Fibroblast of pulmonary artery (primary cell): ENCODE data around the gene SNX30.

Source experiments
- DNase-seq: peaks from one replicate; pipeline ENCODE4 v3.0.0-alpha.2; 2010; ENCODE audit warnings: low read depth
- H3K4me3 ChIP-seq: replicated peaks from 2 replicates; pipeline ENCODE4 v1.5.1; 2011; ENCODE audit warnings: low read depth, mild to moderate bottlenecking, control low read depth, low read length, moderate library complexity
- CTCF ChIP-seq: IDR thresholded peaks from 2 replicates; pipeline ENCODE4 v1.5.1; 2011; ENCODE audit warnings: mild to moderate bottlenecking, control low read depth, low read length, inconsistent platforms; ENCODE audit errors: missing control alignments

Gene SNX30

GRCh38 chr9:112795921-112796320 is 45.4 kb downstream of the SNX30 start:
- TF ChIP-seq CTCF = no peak
- DNase-seq = no peak
- H3K4me3 ChIP-seq = no peak overlapping the region

- no peak overlapping the region for H3K4me3 ChIP-seq
- TF ChIP-seq CTCF = no peak
- DNase-seq = no peak
Measured at GRCh38 chr9:112796485-112796884, 45.9 kb downstream of the SNX30 start.

- no peak overlapping the region for H3K4me3 ChIP-seq
- no peak for DNase-seq
- TF ChIP-seq CTCF = no peak
Measured at GRCh38 chr9:112809351-112809848, 58.8 kb downstream of the SNX30 start.

DNA sequence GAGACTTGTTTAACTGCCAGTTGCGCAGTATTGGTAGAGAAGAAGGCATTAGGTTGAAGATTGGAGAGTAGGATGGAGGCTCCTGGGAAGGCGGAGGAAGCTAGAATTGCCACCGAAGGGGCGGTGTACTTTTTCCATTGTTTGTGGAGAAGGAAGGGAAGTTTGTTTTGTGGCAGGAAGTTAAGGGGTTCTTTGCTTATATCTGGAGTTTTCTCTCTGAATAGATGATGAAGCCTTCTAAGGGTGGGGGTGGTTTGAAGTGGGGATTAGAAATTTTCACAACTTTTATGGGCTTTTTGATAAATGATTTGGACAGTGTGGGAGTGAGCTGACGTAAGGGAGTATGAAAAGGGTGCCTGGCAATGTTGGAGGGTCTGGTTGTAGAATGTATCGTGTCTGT is 59.3 kb downstream of the SNX30 start:
- no peak for DNase-seq
- no peak for TF ChIP-seq CTCF
- no peak overlapping the region for H3K4me3 ChIP-seq

- TF ChIP-seq CTCF = no peak
Measured at GRCh38 chr9:112810696-112811490, 60.3 kb downstream of the SNX30 start.

DNA sequence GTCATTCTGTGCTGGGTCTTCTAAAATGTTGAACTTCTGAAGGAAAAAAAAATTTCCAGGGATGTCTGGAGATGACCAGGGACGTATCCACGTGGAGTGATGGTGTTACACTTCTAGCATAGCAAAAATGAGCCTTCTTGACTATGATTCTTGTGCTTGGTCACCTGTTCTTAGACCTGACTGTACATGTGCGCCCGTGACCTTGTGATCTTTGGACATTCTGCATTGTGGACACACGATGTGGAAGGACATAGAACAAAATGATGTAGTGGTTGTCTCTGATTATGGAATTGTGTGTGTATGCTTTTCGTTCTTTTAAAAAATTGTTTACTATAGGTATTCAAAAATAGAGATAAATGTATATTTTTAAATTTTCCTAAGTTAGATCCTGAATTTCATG is 61.0 kb downstream of the SNX30 start:
- no peak for DNase-seq

More at GRCh38 chr9:112810696-112811490, 60.3 kb downstream of the SNX30 start:
- no peak for DNase-seq
- H3K4me3 ChIP-seq = no peak overlapping the region

More for the DNA sequence above, 61.0 kb downstream of the SNX30 start:
- TF ChIP-seq CTCF = no peak
- no peak overlapping the region for H3K4me3 ChIP-seq
